Activated CD4-positive, alpha-beta T cell treated with anti-CD3 and anti-CD28 coated beads, Interleukin-2, amount 50 U/mL, for 24 hours (primary cell): ENCODE data around the gene ALPK1.
A peak's percentile ranks its signal among the peaks of the same experiment; 100 is the strongest.
"Not testable (repeated sequence)": the region's sequence is repeated elsewhere in the genome, so short reads cannot be mapped to it uniquely, and the experiment has no call there.

Source experiments
- DNase-seq, 2 donors: peaks; one replicate each; pipeline ENCODE4 v3.0.0-alpha.2; 2020; ENCODE audit warnings: low read depth in 1 of 2, low spot score in 1 of 2

Gene ALPK1

DNA sequence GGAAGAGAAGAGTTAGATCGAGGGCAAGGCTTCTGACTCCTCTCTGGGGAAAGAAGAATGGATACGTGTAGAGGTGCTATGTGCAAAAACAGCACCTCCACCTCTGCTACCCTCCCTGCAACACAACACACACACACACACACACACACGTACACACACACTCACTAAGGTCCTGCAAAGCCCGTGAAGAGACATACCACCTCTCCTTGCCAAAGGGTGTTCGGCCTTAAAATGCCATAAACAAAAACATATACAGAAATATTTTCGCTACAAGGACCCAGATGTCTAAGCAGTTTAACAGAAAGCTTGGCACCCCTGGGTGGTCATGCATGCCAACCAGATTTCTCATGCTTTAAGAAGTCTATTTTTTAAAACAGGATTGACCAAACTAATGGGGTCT lies 13.0 kb upstream of the ALPK1 start:
- DNase-seq = no peak

DNA sequence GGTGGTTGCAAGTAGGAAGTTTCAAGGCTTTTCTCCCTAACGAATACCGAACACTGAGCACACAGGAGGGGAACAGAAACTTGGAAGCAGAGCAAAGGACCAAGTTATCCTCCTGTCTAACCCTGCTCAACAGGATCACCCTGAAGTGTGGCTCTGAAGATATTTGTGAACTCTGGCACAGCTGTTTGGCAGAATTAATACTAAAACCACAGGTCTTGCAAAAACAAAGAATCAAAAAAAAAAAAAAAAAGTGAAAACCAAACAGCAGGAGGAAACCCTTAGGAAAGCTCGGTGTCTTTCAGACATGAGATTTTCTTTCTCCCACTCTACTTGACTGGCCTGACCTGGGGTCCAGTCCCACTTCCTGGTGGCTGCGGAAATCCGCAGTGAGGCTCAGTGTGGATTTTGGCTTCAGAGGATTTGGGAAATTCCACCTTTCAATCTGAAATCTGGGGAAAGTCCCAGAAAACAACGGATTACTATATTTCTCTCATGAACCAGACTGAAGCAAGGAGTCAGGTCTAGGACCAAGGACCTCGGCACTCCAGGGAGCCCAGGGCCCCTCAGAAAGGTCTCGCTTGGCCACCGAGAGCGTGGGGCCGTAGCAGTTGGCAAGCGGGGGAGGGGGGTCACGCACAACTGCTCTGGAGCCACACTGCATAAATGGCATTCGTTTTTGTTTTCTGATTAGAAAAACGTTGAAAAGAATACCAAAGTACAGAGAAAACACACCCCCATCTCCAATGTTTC lies 12.3 kb upstream of the ALPK1 start:
- no peak for DNase-seq

DNA sequence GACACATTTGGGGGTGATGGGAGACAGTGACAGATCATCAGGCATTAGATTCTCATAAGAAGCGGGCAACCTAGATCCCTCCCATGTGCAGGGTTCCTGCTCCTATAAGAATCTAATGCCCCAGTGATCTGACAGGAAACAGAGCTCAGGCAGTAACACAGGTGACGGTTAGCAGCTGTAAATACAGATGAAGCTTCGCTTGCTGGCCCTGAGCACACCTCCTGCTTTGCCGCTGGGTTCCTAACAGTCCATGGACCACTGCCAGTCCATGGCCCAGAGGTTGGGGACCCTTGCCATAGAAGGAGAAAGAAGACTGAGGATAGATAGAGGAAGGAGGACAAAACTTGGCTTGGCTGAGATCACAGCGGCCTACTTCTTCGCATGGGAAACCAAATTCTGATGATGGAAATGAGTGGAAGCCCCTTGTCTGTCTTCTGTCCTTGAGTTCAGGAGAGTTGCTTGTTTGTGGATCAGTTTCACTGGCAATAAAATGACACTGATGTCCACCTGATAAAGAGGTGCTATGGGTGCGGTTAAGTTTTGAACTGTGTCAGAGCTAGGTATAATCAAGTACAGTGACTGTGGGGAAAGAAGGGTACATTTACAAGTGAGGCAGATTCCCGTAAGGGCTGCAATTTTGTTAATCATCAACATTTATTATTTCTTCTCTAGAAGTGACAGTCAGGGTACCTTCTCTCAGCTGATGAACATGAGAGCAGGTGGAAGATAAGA lies 9.7 kb upstream of the ALPK1 start:
- no peak for DNase-seq

DNA sequence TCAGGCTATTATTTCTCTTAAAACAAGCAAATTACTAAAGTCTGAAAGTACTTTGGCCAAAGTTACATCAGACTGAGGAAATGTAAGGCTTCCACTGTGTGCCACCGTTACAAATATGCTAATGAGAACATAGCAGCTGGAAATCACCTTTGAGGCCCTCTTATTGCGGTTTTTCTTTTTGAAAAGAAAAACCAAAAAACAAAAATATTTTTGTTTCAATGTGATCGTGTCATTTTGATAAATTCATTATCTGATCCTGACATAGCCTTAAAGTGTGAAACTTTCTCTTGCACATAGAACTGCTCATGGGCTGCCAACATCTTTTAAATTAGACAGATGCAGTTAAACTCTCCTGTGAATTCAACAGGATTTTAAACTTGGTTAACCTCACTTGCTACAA lies 8.7 kb upstream of the ALPK1 start:
- DNase-seq = no peak

DNA sequence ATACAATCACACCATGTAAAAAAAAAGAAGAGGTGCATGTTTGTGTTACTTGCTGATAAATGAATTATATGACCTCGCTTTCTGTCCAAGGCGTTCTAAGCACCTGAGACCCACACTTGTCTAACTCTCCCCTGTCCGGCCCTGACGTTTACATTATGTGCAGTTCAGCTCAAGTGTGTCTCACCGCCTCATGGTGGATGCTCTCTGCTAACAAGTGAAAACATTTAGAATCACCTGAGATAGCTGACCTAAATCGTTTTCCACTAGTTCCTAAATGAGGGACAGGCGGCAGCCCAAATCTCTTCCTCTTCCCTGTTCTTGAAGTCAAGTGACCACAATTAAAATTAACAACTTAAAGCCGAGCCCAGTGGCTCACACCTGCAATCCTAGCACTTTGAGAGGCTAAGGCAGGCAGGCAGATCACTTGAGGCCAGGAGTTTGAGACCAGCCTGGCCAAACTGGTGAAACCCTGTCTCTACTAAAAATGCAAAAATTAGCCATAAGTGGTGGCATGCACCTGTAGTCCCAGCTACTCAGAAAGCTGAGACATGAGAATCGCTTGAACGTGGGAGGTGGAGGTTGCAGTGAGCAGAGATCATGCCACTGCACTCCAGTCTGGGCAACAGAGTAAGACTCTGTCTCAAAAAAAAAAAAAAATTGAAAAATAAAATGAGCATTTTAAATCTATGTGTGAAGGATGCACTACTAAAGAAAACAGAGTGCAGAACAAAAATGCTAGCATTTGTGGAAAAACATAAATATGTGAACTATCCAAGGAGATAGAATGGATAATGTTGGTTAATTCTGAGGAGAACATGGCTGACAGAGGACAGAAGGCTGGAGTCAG lies 7.5 kb upstream of the ALPK1 start:
- DNase-seq = no peak

DNA sequence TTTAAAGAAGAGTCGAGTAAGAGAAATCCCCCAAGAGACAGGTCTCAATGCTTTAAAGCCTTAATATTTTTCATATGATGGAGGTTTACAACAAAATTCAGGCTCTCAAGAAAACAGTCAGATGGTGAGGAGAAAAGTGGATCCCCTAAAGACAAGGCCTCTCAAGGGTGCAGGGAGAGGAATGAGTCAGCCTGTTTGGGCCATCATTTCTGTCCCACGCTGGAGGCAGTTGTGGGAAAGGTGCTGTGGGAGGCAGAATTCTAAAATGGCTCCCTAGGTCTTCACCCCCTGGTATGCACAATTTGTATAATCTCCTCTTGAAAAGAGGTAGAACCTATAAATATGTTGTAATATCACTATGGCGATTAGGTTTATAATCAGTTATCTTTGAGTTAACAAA lies 6.8 kb upstream of the ALPK1 start:
- no peak for DNase-seq

DNA sequence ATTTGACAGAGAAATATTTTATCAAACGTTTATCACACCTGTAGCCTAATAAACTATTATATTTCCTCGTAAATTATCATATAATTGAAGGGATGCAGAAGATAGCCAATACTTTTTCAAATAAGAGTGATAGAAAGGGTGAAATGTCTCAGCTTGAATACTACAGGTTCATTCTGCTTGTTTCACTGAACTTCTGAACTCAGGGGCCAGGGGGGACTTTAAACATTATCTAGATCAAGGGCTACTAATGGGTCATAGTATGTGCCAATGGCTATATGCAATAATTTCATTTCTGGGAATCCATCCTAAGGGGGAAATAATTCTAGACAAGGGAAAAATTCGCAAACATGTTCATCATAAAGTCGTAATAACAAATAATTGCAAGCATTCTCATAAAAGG lies 2.6 kb downstream of the ALPK1 start:
- DNase-seq = no peak

DNA sequence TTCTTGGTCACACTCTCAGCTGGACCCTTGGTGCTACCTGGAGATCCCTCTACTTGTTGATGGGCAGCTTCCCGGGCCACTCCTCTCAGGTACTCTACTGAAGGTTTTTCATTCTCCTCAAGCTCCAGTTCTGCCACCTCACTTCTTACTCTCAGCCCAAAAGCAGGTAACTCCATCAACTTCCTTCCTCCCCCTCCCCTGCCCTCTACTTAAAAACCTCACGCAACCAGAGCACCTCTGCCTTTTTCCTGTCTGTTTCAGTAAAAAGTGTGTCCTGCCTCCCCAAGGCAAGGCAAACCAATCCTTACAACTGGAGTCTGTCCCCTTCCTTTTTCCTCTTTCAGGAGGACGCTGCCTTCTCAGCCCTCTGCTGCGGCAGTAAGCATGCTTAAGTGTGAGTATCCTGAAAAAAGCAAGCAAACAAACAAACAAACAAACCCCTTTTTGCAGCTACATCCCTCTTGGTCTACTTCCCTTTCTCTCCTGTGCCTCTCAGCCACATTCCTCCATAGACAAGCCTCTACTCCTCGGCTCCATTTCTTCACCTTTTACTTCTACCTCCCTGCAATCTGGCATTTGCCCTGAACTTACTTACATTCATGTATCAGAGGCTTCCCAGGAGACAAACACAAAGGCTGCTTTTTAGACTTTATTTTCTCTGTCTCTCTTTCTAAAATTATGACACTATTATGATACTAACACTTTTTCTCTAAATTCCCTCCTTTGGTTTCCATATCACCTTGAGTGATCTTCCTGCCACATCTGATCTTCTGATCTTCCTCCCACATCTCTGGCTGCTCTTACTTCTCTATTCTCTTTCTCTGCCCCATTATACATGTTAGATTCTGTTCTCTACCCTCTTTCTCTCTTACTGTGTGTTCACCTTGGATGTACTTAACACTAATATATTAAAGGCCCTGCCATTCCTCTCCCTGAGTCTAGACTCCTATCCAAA lies 5.4 kb downstream of the ALPK1 start:
- DNase-seq = no peak

DNA sequence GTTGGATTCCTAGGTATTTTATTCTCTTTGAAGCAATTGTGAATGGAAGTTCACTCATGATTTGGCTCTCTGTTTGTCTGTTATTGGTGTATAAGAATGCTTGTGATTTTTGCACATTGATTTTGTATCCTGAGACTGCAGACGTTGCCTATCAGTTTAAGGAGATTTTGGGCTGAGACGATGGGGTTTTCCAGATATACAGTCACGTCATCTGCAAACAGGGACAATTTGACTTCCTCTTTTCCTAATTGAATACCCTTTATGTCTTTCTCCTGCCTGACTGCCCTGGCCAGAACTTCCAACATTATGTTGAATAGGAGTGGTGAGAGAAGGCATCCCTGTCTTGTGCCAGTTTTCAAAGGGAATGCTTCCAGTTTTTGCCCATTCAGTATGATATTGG lies 8.3 kb downstream of the ALPK1 start:
- not testable (repeated sequence) for DNase-seq

DNA sequence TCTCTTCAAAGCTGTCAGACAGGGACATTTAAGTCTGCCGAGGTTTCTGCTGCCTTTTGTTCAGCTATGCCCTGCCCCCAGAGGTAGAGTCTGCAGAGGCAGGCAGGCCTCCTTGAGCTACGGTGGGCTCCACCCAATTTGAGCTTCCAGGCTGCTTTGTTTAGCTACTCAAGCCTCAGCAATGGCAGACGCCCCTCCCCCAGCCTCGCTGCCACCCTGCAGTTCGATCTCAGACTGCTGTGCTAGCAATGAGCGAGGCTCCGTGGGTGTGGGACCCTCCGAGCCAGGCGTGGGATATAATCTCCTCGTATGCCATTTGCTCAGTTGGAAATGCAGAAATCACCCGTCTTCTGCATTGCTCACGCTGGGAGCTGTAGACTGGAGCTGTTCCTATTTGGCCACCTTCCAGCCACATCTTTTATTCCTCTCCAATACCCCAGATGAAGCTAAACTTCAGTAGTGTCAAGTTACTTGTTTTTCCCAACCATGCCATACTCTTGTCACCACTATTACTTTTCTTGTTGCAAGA lies 12.2 kb downstream of the ALPK1 start:
- DNase-seq = not testable (repeated sequence)

DNA sequence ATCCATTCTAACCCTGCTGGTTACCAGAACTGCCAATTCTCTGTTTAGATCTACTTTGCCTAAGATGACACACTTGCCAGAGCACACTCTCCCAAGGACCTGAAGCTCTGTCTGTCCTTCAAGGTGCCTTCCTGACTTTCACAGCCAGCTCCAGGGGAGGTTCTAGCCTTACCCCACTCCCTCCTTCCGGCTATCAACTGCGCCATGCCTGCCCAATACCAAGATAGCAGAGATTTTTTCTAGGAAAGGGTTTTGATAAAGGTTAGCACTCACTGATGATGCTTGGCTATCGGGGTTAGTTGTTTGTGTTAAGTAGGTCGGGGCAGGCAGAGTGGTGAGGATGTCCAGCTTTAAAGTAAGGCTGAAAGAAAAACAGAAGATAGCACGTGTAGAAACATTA lies 14.3 kb downstream of the ALPK1 start:
- DNase-seq = no peak

DNA sequence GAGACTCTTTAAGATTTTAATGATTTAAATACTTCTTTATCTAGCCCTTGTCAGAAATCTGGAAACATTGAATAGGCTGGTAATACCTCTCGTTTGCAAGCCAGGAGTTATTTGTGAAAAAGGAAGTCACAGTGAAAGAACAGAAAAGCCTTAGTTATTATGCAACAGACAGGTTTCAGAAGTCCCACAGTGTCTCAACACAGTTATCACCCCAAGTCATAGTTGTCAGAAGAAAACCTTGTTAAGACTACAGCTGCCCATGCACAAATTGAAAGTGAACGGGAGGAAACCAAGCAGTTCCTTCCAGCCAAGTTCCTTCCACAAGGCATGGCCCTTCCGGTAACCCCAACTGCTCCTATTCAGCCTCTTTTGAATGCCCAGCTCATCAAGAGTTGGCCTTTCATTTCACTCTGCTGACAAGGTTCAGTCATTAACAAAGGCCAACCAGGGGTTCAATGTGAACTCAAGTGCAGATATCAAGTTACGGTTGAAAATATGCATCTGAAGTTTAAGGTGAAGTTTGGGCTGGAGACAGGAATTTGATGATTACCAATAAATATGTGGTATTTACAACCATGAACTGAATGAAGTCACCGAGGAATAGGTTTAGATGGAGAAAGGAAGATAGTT lies 15.6 kb downstream of the ALPK1 start:
- DNase-seq = no peak

DNA sequence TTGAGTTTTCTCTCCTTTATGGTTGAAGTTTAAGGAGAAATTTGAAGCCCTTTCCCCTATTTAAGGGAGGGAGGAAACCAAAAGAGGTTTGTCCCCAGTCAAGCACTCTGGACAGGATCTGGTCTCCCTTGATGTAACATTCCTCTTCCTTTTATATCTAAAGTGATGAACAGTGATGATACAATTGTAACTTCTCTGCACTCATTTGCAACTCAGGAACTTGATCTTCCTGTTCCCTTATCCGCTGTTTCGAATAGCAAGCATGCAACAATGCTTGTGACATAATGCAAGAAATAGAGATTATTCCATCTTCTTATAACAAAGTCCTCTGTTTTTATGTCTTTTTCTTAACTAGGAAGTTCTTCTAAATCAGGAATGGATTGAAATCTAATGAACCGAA lies 18.3 kb downstream of the ALPK1 start:
- no peak for DNase-seq

DNA sequence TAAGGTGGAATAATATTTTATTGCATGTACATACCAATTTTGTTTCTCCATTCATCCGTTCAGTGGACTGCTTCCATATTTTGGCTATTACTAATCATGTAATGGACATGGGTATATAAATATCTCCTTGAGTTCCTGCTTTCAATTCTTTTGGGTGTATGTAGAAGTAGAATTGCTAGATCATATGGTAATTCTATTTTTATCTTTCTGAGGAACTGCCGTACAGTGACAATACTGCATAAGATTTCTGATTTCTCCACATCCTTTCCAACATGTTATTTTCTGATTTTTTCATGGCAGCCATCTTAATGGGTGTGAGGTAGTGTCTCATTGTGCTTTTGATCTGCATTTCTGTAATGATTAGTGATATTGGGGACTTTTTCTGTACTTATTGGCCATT lies 19.2 kb downstream of the ALPK1 start:
- no peak for DNase-seq

DNA sequence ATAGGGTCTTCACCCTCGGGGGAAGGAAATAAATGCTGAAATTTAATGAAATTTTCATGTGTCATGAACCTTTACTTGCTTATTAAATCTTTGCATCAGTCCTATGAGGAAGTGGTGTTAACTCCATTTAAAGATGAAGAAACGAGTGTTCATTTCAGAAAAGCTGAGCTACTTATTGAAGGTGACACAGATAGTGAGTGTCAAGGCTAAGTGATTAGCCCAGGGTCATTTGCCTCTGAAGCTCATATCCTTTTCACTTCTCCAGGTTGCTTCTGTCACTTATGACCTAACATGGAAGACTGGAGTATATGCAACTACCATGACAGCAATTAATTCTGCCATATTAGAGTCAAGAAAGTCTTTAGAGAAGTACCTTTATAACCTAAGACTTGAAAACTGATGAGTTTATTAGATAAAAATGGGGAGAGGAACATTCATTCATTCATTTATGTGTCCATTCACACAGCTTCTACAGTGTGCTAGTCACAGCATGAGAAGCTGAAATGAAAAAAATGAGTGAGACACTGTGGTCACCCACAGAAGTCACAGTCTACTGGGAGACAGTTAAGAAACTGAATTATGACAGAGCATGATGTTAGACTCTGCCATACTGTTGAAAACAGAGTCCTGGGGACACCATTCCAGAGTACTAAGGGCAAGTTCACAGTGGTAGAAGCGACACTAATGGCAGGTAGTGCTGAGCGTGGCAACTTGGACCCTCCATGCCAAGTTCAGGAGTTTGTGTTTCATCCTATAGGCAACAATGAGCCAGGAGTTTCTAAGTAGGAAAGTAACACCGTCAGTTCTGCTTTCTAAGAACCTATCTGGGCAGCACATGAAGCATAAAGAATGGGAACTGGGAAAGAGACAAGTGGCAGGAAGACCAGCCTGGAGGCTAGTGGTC lies 21.3 kb downstream of the ALPK1 start:
- no peak for DNase-seq

DNA sequence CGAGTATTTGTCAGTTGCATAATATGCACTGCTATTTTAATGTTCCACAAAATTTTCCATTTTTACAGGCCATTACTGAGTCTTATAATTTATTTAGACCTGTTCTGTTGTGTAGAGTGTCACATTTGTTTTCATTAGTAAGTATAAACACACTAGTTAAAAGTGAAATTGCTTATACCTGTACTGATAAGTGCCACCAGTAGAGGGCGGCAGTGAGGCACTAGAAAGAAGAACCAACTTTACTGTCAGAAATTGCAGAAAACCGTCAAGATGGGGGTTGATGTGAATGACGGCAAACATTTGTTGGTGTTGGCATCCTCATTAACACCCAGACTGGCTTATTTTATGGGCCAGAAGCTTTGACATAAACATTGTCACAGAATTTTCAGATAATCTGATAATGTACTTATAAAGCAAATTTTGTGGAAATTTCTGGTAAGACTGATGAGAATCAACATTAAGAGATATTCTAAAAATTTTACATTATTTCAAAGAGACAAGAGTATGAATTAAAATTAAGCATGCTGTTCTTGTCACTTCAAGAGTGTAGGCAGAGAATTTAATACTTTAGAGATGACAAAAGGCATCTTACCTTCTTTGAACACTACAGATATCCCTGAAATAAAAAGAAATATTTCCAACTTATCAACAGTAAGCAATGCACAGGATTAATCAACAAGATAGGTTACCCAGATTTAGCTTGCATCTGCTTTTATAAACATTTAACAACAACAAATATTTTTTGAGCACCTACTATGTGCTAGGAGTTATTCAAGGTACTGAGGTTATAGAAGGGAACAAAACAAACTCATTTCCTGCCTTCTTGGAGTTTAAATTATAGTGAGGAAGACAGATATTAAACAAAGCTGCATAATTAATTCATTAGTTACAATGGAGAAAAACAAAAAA lies 24.9 kb downstream of the ALPK1 start:
- peak; percentile 62 to 72 for DNase-seq

DNA sequence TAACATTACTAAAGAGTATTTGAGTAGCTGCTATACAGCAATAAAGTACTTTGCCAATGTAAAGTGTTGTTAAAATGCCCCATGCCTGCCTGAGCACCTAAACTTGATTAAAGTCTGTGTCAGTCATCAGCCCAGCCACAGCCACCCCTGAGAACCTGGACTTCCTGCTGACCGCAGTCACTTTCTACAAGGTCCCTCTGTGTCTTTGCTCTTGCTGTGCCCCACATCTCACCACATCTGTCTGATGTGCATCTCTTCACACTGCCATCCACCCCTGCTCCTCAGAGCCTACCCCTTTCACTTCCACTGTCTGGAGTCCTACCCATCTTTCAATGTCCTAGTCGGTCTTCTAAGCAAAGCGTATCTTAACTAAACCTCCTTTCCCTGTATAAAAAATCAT lies 25.7 kb downstream of the ALPK1 start:
- DNase-seq = no peak

DNA sequence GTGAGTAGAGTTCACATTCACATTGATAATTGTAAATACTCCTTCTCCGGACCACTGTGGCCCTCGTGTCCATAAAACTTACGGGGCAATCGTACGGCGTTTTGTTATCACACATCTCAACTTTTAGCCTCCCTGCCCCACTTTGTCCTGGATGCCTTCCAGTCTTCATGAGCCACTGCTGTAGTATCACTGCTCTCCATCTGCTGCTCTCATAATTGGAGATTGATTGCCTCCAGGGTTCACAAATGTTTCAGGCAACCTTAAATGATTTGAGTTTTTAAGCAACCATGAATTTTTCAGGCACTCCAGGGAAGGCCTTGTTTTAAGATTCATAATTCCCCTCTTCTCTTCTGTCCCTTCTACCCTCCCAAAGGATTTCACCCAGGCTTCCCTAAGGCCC lies 28.4 kb downstream of the ALPK1 start:
- DNase-seq = no peak
